NCI-H748 treated with DMSO at 0.1 percent for 48 hours (cell line): ENCODE results near the gene ACTRT3.
A peak's percentile ranks its signal among the peaks of the same experiment; 100 is the strongest.
"Not testable (repeated sequence)": the region's sequence is repeated elsewhere in the genome, so short reads cannot be mapped to it uniquely, and the experiment has no call there.

ENCODE experiments used
- DNase-seq: peaks from one replicate; lab custom pipeline; 2025; lab: John Stamatoyannopoulos, UW

The ACTRT3 gene

DNA sequence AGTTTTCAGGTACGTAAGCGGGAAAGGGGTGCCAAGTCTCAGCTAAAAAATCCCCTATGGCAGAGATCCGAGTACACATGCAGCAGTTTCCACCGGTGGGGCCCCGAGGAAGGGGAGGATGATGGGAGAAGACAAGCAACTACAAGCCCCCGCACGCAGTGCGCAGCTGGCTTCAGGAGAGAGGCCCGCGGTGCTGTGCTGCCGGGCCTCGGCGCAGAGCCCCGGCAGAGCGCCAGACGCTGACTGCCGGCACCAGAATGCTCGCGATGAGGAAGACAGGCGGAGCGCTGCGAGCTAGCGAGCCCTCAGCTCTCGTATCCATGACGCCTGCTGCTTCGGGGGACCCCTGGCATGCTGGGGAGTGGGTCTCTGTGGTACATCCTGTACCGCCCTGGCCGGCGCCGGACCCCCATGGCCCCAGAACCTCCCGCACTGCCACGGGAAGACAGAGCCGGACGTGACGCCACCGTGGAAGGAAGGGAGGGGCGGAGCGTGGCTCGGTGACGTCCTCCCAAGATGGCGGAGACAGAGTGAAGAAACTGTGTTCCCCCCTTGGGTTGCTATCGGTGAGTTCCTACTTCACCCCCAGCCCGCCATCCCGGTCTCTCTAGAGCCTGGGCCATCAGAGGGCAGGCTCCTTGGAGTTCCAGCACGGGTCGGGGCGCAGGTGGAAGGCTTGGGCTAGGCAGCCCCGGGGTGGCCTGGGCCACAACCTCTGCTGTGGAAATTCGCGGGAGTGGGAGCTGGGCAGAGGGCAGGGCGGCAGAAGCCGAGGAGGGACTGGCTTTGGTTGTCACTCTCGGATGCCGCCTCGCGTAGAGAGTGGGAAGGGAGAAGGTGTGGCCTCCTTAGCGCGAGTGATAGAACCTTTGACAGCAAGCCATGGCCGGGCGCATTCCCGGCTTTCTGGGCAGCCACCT, 3.8 kb upstream of the ACTRT3 start, which contains the start of gene MYNN:
TSS of gene MYNN (plus strand) at position 500 of the 920 bp plus-strand sequence. CDS start 900 bp downstream, outside the sequence.
- peak; percentile 47 for DNase-seq

DNA sequence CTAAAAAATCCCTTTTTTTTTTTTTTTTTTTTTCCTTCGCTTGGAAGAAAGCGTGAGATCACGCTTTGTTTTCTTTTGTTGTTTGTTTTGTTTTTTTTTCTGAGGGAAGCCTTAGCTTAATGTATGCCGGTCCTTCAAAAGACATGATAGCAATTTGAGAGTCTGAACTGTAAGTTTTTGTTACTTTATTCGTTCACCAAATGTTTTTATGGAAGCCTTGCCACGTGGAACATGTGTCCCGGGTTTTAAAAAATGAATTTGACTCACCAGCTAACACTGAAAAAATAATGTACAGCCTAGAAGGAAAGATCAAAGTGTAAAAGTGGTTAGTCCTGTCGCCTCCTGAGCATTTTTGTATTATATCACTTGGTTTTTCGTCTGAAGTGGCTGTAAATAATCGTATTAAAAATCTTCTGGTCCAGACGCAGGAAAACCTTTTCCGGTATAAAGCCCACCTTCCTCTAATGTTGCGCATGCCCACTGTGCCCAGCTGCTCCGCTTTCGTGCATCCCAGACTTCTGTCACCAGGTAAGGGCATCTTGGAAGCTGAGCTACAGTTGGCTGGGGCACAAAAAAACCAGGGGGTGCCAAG, 3.0 kb upstream of the ACTRT3 start:
- peak; percentile 73 for DNase-seq

DNA sequence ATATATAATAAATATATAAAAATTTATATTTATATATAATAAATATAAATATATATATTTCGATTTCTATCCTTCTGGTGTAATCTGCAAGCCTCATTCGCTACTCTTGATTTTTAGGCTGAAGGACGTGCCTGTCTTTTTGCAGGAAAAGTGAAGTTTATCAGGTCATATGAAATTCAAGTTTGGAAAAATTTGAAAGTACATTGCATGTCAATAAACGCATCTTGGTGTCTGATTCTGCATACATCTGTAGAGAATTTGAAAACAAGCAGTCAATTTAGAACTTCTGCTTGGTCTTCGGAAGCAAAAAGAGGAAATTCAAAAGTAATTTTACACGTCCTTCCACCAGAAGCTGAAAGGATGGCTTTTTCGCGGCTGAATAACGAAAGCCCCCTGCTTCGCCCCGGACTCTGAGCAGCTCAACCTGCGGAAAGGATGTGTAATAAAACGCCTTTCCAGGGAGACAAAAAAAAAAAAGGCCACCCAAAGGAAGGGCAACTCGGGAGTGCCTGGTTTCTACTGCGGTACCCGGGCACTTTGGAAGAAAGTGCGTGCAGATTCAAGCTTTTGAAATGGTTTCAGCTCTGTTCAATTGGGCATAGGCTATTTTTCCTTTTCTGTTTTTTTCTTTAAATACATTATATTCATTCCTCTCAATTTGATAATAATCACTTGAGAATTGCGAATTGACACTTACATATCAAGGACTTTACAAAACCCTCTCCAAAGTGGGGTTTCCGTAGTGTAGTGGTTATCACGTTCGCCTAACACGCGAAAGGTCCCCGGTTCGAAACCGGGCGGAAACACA, 2.3 kb upstream of the ACTRT3 start:
- peak; percentile 78 for DNase-seq

DNA sequence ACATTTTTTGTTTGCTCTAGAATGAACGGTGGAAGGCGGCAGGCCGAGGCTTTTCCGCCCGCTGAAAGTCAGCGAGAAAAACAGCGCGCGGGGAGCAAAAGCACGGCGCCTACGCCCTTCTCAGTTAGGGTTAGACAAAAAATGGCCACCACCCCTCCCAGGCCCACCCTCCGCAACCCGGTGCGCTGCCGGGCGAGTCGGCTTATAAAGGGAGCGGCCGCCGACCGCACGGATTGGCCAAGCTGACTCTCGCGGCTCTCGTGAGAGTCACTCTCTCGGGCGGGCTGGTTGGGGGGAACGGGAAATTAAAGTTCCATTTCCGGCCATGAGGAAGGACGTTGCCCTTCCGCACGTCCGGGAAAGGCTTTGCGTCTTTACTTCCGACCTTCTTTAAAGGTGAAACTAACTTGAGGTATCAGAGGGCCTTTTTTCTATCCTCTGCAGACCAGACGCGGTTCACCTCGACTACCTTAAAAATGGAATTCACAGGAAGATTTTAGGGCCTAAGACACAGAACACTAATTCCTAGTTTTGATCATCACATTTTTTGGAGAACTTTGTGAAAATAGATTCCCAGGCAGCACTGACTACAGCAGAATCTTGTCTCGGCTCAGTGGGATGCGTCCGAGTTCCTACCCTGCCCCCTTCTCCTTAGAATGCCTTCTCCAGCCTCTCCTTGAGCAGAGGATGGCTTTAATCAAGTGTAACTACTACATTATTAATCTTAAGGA, 4.3 kb downstream of the ACTRT3 start, which contains the start of gene TERC:
TSS of gene TERC (minus strand) at position 179 of the 731 bp plus-strand sequence.
- DNase-seq: peak; percentile 46

DNA sequence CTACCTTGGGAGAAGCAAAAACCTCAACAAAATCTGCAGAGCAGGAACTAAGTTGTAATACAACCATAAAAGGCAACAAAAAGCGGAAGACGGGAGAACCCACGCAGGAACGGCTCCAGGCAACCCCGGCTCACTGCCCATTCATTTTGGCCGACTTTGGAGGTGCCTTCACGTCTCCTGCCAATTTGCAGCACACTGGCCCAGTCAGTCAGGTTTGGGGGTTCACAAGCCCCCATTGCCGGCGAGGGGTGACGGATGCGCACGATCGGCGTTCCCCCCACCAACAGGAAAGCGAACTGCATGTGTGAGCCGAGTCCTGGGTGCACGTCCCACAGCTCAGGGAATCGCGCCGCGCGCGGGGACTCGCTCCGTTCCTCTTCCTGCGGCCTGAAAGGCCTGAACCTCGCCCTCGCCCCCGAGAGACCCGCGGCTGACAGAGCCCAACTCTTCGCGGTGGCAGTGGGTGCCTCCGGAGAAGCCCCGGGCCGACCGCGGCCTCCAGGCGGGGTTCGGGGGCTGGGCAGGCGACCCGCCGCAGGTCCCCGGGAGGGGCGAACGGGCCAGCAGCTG, 5.0 kb downstream of the ACTRT3 start:
- DNase-seq: no peak

DNA sequence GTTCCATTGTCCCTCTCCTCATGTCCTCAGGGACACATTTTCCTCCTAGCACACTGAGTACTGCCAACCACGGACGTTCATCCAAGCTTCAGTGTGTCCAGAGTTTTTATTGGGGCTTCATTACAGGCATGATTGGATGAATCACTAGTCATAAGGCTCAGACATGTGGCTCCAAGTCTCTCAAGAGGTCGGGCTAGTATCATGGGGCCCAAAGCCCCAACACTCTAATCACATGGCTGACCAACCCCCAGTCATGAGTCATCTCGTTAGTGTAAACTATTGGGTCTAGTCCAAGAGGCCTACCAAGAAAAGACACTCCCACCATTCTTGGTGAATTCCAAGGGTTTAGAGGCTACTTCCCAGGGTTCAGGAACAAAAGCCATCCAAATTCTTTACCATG, 8.9 kb downstream of the ACTRT3 start:
- DNase-seq: no peak

DNA sequence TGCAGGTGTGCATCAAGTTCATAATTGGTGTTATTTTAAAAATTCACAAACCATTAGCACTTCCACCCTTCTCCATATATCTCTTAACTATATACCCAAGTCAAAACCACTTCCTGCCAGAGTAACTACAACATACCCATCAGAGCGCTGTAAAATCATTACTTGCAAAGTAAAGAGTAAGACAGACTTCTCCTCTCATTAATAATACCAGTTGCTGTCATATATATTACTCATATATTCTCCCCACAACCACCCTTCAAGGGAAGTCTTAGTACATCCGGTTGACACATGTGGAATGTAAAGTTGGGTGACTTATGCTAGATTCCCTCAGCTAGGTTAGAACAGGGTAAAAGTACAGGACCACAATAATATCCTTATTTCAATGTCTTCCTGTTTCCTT, 10.1 kb downstream of the ACTRT3 start:
- no peak for DNase-seq

DNA sequence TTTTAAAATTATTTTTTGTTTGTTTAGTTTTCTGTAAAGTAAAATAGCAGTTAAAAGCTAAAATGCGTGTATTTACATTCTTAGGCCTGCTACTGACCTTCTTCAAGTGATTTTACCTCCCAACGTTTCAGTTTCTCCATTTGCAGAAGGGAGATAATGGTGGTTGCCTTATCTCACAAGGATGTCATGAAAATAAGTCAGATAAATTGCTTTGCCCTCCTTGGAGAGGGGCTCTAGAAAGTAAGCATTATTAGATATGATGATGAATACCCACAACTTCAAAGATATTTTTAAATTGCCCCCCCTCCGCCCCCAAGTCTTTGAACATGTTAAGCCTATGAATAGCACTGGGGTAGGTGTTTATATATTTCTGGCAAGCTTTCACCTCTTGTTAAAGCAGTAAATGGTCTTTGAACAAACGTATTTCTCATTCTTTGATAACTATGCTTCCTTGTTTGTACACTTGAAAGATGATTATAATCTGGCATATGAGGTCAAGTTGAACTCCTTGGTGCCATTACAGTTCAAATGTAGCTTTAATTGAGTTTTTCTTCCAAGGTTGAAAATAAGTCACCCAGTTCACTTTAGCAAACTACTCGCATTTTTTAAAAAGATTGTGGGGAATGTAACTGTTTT, 10.9 kb downstream of the ACTRT3 start:
- DNase-seq: no peak

DNA sequence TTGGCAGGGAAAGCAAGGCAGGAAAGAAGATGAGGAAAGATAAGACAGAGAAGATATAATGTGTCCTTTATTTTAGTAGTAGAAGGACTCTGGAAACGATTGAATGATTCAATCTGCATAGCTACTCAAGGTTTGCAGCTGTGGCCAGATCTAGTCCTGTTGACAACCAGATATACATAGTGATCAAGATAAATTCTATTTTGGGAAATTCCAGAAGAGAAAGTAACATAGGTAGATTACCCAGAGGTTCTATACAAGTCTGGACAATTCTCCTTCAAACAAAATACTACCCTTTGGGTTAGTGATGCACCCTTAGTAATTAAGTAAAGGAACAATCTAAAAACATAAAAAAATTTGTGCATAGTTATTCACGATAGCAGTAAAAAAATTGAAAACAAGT, 13.9 kb downstream of the ACTRT3 start:
- DNase-seq: no peak

DNA sequence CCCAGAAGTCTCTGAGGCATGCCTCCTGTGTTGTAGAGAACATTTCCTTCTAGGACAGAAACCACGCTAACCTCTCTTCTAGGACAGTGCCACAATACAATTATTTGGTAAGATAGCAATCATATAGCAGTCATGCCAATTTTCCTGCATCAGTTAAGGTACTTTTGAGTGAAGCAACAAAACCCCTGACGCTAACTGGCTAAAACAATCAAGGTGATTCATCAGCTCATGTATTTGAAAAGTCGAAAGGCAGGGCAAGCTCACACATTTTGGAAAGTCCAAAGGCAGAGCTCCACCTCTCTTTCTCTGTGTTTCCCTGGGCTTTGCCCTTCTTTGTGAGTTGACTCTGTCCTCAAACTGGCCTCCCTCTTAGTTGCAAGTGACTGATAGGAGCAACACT, 14.7 kb downstream of the ACTRT3 start:
- no peak for DNase-seq

DNA sequence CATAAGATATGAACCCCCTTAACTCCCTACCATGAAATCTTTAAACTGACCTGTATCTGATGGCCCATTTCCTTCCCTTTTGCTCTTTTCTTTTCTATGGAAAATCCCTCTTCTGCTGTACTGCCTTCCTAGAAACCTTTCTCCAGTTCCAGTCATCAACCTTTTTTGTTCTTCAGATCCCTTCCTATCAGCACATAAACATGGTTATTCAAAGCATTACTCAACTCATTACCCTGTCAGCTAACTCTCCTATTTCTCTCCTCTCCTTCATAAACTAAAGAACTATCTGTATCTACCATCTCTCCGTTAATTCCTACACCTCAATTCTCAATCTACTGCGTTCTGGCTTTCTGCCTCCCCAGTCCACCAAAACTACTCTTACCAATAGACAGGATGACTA, 17.5 kb downstream of the ACTRT3 start:
- no peak for DNase-seq

DNA sequence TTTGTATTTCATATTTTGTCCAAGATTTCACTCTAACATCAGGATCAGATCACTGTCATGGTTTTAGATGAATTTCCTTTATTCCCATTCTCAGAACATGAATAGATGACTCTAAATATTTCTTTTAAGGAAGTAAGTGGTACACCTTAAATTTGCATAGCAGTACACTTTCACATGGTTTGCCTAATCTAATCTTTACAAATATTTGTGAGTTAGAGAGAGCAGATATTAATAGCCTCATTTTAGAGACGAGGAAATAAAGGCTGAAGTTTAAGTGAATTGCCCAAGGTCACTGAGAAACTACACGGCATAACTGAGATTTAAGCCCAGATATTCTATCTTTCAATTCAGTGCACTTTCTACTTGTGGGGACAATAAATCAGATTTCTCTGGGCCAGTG, 18.7 kb downstream of the ACTRT3 start:
- no peak for DNase-seq

DNA sequence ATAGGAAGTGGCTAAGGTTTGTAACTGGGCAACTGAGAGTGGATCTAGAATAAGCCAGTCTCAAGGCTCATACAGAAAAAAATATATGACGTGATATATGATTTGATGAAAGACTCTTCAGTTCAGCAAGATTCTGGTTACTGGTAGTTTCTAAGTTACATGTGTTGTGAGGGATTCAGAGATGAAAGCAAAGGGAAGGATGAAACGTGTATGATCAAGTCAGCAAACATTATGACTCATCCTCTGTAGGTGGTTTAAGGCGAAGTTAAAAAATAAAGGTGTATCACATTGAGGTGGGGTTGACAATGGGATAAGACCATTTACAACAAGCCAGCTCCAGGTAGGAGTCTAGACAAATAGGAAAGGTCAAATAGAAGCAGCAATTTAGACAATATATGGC, 20.7 kb downstream of the ACTRT3 start:
- no peak for DNase-seq

DNA sequence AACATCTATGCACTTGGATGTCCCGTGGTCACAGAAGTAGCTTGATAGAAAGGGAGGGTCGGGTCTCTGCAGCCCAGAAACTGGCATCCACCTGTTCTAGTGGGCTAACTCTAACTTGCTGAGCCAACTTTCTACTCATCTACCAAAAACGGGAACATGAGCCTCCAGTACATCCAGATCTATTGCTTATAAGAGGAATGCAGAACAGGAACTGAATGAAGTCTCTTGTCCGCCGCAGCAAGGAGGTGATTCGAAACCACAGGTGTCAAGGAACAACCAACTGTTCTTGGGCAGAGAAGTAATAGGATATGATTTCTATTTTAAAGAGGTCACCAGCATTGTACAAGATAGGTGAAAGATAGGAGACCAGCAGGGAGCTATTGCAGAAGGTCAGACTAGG, 22.4 kb downstream of the ACTRT3 start:
- DNase-seq: no peak

DNA sequence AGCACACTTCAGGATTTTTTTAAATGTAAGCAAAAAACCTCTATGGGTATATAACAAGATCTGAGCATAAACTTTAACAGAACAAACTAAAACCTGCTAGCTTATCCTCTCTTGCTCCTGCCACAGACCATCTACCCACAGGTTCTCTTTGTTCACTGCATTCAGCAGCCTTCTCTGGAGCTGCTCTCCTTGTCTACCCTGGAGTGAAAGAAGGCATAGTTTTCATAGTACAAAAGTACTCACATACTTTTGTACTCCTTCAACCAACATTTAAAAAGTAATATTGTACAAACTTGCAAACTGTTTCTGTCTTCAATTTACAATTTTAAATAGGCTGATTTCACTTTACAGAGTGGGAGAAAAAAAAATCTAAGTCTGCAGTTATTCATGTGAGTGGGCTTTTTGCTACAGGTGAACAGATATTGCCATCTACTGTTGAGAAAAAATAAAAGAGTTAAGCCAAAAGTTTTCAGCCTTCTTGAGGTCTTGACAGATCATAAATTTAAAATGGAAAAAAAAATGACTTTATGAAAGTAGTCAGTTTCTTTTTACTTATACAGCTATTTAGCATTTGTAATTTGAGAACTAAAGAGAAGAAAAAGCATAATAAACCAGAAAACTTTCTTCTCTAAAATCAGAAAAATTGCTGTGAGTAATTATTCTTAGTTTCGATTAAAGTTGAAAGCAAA, 24.9 kb downstream of the ACTRT3 start:
- no peak for DNase-seq

DNA sequence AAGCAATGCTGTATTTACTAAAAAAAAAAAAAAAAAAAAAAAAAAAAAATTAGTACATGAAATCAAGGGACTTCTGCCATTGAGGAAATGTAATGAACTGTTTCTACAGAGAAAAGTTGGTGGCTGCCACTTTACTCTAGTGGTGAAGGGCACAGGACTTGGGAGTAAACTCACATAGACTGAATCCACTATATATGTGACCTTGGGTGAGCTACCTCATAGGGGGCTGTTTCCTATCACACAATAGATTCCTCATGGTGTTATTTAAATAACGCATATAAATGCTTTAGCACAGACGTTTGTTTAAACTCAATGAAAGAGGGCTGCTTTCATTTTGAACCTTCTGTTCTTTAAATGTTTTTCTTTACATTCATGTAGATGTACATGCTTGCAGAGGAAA, 30.3 kb downstream of the ACTRT3 start:
- no peak for DNase-seq

DNA sequence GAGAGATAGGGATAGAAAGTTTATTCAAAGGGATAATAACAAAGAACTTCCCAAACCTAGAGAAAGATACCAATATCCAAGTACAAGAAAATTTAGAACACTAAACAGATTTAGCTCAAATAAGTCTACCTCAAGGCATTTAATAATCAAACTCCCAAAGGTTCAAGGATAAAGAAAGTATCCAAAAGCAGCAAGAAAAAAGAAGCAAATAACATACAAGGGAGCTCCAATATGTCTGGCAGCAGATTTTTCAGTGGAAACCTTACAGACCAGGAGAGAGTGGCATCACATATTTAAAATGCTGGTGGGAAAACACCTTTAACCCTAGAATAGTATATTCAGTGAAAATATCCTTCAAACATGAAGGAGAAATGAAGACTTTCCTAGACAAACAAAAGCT, 37.5 kb downstream of the ACTRT3 start:
- not testable (repeated sequence) for DNase-seq

DNA sequence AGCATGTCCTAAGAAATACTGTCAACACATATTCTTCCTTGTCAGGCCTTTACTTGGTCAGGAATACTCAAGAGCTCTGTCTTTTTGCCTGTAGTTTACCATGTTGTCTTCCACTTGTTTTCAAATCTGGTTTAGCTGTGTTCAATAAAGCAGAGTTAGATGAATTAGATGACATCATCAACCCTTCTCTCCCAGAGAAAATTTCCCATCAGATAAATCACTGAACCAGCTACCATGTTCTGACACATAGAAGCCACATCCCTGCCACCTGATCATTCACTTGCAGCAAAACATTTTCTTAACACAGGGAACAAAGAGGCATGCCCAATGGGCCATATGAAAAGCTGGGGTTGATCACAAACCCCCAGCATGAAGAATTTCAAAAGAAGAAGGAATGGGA, 46.6 kb downstream of the ACTRT3 start:
- no peak for DNase-seq

DNA sequence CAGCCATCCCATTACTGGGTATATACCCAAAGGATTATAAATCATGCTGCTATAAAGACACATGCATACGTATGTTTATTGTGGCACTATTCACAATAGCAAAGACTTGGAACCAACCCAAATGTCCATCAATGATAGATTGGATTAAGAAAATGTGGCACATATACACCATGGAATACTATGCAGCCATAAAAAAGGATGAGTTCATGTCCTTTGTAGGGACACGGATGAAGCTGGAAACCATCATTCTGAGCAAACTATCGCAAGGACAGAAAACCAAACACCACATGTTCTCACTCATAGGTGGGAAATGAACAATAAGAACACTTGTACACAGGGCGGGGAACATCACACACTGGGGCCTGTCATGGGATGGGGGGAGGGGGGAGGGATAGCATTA, 50.9 kb downstream of the ACTRT3 start:
- not testable (repeated sequence) for DNase-seq
